Body of pancreas (tissue), 4 donors: ENCODE data around the gene ZDHHC21.

Experiments
- POLR2A ChIP-seq, 3 donors: fragments of 450-650 bp; IDR thresholded peaks; one replicate each; pipeline ENCODE4 v1.6.1; 2016; ENCODE audit warnings: antibody characterized with exemption in 3 of 3, mild to moderate bottlenecking in 2 of 3
- TF ChIP-seq, protein P1 (sequence below), 7 experiments: fragments of 450-650 bp in 4 of 7; fragments of 200-600 bp in 3 of 7; sonication (generic) in 3 of 7; IDR thresholded peaks; one replicate each; pipeline ENCODE4 v1.5.1; 2016 to 2019; ENCODE audit warnings: antibody characterized with exemption in 7 of 7

DNA sequence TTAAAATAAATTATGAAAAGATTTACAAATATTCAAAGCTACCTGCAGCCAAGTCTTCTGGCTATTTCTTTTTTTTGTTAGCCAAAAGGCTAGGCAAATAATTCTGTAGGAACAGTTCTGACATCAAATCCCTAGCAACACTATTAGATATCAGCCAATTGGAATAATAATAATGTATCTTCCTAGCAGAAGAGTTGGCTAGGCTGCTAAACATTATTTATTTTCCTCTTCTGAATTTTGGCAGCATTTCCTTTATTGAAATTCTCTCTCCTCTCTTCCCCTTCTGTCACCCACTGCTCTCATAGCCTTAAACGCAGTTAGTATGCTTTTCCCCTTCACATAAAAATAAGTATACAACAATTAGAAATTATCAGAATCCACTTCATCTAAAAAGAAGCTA is 42.6 kb downstream of the ZDHHC21 start:
- TF ChIP-seq, protein P1, sequence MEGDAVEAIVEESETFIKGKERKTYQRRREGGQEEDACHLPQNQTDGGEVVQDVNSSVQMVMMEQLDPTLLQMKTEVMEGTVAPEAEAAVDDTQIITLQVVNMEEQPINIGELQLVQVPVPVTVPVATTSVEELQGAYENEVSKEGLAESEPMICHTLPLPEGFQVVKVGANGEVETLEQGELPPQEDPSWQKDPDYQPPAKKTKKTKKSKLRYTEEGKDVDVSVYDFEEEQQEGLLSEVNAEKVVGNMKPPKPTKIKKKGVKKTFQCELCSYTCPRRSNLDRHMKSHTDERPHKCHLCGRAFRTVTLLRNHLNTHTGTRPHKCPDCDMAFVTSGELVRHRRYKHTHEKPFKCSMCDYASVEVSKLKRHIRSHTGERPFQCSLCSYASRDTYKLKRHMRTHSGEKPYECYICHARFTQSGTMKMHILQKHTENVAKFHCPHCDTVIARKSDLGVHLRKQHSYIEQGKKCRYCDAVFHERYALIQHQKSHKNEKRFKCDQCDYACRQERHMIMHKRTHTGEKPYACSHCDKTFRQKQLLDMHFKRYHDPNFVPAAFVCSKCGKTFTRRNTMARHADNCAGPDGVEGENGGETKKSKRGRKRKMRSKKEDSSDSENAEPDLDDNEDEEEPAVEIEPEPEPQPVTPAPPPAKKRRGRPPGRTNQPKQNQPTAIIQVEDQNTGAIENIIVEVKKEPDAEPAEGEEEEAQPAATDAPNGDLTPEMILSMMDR (IDR thresholded peaks at IDR 0.05), result no peak
- no peak for TF ChIP-seq POLR2A (IDR thresholded peaks at IDR 0.05)
